Measurements from ENCODE around the gene MAX.

The MAX gene, protein sequence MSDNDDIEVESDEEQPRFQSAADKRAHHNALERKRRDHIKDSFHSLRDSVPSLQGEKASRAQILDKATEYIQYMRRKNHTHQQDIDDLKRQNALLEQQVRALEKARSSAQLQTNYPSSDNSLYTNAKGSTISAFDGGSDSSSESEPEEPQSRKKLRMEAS

DNA sequence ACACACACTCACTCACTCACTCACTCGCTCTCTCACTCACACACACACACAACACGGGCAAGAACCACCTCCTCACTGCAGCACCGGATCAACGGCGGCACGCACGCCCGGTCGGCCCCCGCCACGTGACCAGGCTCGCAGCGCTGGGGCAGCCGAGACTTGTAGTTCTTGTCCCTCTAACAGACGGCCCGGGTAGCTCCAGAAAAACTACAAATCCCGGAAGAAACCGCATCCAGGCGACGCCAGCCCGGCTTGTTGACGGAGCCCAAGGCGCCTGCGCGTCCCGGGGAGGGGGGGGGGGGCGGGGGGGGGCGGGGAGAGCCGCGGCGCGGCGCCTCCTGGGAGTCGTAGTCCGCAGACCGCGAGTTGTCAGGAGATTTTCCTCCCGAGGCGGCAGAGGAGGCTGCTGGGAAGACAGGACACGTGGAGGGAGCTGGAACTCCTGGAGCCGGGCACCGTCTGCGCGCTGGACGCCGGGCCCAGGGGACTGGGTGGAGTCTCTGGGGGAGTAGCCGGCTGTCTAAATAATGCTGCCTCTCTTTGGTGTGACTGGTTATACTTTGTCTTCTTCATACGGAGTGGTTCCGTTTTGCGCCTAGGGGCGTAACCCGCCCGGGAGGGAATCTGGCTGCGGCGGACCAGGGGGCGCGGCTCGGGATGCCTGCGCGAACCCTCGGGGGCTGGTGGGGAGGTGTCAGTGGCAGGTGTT is at the start of gene MAX:
TSS of gene MAX (minus strand) at position 77 of the 709 bp plus-strand sequence. CDS start 178 bp downstream, outside the sequence.
- DNase-seq (ENCODE audit: low read depth): peak; percentile 85

DNA sequence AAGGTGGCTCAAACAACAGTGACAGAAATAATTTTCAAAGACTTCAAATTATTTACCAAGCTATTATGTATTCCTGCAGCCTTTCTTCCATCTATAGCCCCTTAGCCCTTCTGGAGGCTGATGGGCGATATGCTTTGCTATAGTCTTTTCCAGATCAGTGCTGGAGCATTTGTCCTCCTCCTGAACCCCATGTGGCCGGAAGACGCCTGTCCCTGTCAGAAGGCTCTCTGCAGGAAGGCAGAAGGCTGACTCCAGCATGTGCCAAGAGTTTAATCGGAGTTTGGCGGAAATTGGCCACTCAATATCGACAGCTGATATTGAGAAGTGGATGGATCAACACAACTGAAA is 49.3 kb upstream of the MAX start:
- no peak for DNase-seq (ENCODE audit: low read depth)

DNA sequence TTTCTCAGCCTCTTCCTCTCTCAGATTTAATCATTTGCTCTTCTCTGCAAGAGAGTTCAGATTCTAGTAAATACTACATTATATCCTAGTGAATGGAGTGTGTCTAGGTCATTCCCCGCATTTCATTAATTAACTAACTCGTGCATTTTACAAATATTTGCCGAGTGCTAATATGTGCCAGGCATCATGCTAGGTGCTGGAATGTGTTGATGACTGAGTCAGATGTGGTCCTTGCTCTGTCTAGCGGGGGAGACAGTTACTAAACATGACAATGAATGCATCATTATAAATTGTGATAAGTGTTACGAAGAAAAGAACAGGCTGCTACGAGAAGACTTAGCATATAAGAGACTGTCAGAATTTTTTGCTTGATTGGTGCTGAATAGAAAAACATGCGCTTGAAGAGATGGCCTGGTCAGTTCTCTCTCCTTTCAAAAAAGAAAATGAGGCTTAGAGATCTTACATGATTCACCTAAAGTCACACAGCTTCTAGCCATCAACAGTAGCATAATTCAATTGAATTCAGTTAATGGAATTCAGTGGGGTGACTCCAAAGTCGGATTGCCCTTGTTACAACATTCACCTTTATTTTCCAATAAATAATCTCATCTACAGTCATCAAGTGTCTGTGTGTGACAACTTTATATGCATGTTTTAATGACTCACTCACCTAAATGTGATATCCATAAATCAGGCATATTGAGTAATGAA is 48.7 kb upstream of the MAX start:
- DNase-seq (ENCODE audit: low read depth): no peak

DNA sequence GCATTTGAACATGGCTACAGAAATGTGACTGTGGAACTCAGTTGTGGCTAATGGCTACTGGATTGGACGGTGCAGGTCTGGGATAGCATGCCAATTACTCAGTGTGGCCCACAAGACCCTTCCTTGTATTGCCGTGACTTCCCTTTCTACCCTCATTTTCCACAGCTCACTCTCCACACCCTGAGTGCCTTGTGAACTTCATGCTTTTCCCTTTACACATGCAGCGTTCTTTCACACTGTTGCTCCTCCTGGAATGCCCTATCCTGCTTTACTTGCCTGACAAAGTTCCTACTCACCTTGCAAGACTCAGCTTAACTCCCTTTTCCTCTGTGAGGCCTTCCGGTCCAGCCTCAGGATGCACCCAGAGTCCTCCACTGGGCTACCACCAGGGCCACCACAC is 46.8 kb upstream of the MAX start:
- DNase-seq (ENCODE audit: low read depth): no peak

DNA sequence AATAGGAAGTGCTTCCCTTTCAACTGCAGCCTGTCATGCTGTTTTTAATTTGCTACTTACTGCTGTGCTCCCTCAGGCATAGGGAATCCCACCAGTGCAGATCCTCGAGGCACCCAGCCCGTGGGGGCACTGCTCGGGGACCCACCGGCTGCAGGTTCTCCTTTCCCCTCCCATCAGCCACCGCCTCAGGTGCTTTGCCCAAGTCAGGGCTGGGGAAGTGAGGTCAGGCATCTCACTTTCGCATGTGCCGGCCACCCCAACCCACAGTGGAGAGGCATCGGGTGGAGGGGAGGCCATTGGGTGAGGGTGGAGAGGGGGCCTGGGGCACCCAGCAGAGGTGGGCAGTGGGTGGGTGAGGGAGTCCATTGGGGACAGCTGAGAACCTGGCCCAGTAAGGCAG is 41.9 kb upstream of the MAX start:
- no peak for DNase-seq (ENCODE audit: low read depth)

DNA sequence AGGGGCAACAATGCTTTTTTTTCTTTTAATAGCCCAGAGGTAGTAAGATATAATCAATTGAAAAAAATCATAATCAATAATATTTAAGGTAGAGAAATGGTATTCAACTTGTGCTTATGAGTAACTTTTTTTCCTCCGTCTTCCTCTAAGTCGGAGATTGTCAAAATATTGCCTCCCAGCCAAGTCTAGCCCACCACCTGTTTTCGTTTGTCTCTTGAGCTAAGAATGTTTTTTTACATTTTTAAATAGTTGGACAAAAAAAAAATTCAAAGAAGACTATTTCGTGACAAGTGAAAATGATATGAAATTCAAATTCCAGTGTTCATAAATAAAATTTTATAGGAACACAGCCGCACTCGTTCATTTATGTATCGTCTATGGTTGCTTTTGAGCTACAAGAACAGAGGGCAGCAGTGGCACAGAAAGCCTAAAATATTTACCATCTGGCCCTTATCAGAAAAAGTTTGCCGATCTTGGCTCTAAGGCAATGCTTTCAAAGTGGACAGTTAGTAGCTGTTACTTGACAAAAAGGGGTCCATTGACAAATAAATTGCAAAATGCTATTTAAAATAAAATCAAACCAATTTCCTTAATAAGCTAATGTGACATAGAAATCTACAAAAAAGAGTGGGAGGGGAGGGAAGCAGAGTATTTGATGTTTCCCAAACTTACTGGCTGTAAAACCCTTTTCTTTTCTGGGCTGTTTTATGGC is 40.8 kb upstream of the MAX start:
- DNase-seq (ENCODE audit: low read depth): no peak

DNA sequence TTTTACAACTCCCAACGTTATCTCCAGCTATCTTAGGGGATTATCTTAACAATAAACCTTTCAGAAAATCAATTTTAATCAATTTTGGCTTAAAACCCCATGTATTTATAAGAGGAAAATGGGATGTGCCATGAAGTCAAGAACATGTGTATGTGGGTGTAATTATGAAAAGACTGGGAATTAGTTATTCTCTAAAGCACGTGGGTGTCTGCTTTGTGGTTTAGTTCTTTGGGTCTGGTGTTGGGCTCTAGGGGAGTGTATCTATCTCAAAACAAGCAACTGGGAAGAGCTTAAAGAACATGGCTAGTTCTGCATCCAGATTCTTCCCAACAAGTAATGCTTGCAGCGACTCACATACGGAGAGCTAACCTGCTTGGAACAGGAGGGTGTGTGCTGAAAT is 40.1 kb upstream of the MAX start:
- no peak for DNase-seq (ENCODE audit: low read depth)

DNA sequence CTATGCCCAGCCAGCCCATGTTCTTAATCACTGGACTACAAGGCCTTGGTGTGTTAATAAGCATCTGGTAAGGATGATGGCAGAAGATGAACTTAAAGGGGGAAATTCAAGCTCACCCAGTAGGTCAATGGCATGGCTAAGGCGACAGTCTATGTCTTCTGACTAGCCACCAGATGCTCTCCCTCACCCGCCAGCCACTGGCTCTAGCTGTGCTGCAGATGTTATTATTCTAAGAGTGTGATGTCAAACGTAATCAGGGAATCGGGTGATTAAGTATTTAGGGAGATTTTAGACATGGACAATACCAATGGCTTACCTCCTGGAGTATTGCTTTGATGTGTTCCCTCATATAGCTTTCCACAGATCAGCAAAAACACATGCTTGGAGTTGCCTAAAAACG is 39.2 kb upstream of the MAX start:
- no peak for DNase-seq (ENCODE audit: low read depth)

DNA sequence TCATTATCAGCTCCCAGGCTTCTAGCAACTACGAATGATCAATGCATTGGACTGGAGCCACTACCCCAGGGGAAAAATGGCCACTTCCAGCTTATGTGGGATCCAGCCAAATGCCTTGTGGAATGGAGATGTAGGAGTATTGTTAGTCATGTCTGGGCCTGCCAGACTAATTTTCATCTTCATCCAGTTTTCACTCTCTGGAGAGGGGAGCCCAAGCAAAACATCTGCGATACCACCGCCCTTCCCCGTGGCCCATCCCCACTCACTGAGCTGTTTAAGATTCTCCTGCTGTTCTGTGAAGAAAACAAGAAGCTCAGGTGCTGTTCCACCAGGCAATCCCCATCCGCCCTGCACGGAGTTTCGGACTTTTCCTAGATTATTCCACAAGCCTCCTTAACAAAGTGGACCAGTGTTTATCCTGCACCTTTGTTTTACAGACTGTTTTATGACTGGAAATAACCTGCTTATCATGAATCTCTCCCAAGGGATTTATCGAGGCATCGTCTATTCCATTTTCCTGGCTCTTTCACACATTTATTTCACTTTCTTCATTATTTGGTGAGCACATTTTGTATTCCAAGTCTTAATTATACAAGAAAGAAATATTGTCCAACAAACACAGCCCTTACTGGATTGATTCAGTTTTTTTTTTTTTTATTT is 35.5 kb upstream of the MAX start:
- no peak for DNase-seq (ENCODE audit: low read depth)

DNA sequence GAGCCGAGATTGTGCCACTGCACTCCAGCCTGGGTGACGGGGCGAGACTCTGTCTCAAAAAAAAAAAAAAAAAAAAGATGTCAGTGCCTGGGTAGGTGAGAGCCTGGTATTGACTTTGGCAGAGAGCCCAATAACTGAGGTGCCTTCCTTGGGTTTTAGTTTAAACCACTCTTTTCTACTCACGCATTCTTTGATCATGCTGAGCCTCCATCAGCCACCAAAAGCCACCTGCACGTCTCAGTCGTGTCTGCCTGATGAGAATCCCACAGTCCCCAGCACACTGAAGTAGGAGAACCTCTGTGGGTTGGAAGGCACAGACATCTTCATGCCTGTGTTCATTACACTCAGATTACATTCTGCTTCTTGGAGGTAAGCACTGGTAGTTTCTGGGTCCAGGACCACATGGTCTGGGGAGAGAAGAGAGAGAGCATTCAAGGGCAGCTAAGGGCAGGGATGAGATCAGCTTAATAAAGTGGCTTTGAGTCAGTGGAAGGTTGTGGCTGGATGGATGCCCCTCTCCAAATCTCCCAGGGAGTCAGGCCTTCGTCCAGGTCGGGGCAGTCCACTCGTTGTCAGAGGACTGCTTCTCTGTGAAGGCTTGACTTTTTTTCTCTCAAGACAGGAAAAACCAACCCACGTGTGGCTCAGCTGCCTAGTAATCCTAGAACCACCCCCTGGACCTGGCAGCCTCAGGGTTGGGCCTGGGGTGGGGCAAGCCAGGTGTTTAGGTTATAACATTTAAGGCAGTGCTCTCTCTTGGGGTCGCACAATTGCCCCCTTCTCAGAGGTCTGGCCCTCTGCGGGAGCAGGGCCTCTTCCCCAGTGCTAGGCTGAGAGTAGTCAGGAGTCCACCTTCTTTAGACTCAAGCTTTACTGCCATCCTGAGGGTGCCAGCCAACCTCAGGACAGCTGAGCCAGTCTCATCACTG is 32.6 kb upstream of the MAX start:
- no peak for DNase-seq (ENCODE audit: low read depth)

DNA sequence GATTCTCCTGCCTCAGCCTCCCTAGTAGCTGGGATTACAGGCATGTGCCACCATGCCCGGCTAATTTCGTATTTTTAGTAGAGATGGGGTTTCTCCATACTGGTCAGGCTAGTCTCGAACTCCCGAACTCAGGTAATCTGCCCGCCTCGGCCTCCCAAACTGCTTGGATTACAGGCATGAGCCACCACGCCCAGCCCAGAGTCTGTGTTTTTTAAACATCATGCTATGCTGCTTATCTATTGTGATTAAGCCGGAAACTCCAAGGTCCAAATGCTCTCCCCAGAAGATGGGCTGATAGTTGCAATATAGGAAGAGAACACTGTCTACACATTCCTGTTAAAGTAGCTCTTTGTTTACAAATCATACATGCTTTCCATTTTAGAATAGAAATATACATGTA is 30.5 kb upstream of the MAX start:
- DNase-seq (ENCODE audit: low read depth): no peak

DNA sequence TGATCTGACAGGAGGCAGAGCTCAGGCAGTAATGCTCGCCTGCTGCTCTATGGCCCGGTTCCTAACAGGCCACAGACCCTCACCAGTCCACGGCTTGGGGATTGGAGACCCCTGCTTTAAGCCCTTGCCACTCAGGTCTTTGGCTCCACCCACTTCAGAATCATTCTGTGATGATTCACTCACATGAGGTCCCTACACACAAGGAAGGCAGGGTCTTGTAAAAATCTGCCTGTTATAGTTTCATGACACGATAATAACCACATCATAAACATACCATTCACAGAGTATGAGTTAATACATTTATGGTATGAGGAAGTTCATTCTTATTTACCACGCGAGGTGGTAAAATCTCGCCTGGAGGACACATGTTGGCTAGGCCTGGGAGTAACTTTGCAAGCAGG is 29.0 kb upstream of the MAX start:
- peak; percentile 31 for DNase-seq (ENCODE audit: low read depth)

DNA sequence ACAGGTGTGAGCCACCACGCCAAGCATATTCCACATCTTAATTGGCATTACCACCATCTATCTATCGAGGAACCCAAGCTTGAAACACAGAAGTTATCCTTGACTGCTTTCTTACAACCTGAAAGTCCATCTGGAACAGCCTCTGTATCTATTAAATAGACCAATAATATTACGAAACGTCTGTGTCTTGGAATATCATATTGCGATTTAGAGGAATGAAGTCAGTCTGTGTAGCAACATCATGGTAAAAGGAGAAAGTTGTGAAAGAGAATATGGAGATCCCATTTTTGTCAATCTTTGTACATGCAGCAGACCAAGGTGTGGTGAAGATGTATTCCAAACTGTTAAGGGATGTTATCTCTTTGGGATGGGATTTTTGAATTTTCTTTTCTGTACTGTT is 25.8 kb upstream of the MAX start:
- no peak for DNase-seq (ENCODE audit: low read depth)

DNA sequence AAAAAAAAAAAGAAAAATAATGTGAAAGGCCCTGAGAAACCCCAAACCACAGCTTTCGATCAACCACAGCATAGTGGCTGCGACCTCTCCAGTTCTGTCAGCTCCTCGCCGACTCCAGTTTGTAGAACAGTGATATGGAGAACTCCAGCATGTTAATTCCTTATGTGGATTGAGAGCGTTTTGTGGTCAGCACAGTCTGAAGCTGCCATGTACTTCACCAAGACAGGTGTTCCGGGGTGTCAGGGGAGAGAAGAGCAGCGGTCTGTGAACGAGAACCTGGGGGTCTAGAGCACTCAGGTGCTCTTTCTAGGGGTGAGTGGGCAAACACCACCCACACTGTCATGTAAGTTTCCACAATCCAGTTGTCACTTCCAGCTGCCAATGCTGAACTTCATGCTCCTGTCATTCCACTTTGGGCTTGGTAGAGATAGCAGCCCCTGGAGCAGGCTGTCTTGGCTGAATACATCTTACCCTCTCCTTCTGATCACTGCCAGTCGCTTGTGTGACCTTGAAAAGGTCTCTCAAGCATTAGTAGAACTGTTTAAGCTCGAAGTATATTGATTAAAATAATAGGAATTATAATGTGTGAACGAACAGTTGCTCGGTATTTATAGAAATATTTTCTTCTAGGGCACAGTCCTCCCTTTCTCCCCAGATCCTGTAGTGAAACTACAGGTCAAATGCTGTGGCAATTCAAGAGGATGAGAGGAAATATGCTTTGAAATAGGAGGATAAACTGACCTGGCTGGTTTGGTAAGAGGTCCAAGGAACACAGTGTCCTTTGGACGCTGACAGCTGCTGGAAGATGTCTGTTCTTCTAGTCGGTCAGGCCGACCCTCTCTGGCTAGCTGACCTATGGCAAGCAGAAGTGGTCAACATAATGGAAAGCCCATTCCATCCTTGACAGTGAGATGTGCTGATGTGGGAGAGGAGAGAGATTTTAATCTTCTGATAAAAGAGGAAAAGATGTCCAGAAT is 15.7 kb upstream of the MAX start:
- DNase-seq (ENCODE audit: low read depth): no peak

DNA sequence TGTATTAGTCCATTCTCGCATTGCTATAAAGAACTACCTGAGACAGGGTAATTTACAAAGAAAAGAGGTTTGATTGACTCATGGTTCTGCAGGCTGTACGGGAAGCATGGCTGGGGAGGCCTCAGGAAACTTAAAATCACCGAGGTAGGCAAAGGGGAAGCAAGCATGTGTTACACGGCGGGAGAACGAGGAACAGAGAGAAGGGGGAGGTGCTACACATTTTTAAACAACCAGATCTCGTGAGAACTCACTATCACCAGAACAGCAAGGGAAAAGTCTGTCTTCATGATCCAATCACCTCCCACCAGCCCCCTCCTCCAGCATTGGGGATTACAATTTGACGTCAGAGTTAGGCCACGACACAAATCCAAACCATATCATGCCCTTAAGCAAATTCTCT is 13.3 kb upstream of the MAX start:
- no peak for DNase-seq (ENCODE audit: low read depth)

DNA sequence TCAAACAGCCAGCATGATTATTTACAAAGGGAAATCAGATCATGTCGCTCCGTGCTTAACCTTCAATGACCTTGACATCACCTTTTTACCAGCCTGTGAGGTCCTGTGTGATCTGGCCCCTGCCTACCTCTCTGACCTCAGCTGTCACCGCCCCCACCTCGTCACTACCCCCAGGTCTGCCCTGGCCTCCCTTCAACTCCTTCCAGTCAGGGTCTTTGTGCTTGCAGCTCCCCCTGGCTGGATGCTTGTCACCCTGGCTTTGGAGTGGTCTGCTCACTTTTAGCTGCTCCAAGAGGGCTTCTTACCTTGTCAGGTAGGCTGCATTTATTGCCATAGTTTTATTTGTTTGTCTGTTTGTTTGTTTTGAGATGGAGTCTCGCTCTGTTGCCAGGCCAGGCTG is 8.2 kb upstream of the MAX start:
- DNase-seq (ENCODE audit: low read depth): no peak

DNA sequence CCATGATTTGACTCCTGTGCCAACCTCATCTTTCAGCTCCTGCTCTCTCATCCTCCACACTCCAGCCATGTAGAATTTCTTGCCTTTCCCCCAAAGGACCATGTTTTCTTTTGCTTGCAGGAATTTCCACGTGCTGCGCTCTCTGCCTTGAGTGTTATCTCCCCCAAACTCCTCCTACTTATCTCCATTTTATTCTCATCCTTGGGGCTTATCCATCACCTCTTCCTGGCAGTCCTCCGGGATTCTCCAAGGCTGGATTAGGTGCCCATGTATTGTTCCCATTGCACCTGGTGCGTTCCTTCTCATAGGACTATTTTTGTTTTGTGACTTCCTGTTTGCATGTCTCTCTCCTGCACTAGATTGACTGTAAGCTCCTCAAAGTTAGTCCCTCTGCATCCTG is 7.0 kb upstream of the MAX start:
- DNase-seq (ENCODE audit: low read depth): no peak

DNA sequence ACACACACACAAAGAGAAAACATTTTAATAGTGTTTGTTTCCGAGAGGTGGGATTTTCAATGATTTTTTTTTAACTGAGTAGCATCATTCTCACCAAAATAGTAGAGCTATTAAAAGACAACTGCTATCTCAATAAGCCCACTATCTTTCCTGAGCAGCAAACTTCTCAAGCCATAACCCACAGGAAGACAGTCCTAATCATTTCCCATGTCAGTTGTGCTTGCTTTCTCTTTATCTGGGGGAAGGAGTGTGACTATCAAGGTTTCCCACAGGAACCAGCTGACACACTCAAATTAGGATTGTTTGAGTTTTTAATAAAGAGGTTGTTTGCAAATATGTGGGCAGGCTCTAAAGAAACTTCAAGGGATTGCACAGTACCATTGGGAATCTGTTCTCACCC is 4.9 kb upstream of the MAX start:
- no peak for DNase-seq (ENCODE audit: low read depth)

DNA sequence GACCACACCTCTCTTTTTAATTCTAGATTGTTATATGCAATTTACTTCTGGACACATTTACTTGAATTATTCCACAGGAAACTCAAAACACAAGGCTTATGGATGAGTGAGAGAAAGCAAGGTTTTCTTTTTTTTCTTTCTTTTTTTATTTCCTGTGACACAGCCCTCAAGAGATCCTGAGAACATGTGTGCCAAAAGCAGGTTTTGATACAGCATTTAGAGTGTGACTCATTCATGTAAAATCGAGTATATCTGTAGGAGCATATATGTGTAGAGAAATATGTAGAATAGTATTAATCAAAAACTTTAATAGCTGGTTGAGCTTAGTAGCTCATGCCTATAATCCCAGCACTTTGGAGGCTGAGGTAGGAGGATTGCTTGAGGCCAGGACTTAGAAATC is 4.4 kb upstream of the MAX start:
- DNase-seq (ENCODE audit: low read depth): no peak

DNA sequence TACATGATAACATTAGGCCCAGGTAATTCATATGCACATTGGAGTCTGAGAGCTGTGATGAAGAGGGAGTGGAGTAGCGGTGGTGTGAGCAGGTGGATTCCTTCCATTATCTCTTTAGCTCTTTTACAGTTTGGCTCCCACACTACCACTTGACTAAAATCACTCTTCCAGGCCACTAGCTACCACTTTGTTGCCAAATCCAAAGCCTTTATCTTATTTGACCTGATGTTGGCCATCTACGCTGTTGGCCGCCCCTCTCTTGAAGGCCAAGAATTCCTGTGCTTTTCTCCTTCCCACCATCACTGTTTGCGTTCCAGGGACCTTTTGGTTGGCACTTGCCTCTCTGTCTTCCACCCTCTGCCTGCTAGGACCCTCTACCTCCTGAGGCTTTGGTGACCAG is 4.0 kb upstream of the MAX start:
- DNase-seq (ENCODE audit: low read depth): no peak
